ENCODE results near the gene CHD6.

The CHD6 gene

GRCh38 chr20:41392871-41393704 lies 225.1 kb downstream of the CHD6 start:
- no peak for DNase-seq (ENCODE audit: low spot score)

- no peak for DNase-seq (ENCODE audit: low spot score)
Observed at GRCh38 chr20:41392295-41392694, 225.9 kb downstream of the CHD6 start.

- no peak for DNase-seq (ENCODE audit: low spot score)
Observed at GRCh38 chr20:41391587-41392001, 226.6 kb downstream of the CHD6 start.

GRCh38 chr20:41390889-41391288 lies 227.3 kb downstream of the CHD6 start:
- no peak for DNase-seq (ENCODE audit: low spot score)

GRCh38 chr20:41387444-41387851 lies 230.7 kb downstream of the CHD6 start:
- peak; percentile 72 for DNase-seq (ENCODE audit: low spot score)

- DNase-seq (ENCODE audit: low spot score), result no peak
Observed at GRCh38 chr20:41386502-41387427, 231.4 kb downstream of the CHD6 start.

GRCh38 chr20:41382791-41383305 lies 235.3 kb downstream of the CHD6 start:
- no peak for DNase-seq (ENCODE audit: low spot score)

GRCh38 chr20:41380551-41381193 lies 237.5 kb downstream of the CHD6 start:
- DNase-seq (ENCODE audit: low spot score), result no peak

- DNase-seq (ENCODE audit: low spot score), result no peak
Observed at GRCh38 chr20:41379551-41379950, 238.6 kb downstream of the CHD6 start.

GRCh38 chr20:41377275-41377674 lies 240.9 kb downstream of the CHD6 start:
- no peak for DNase-seq (ENCODE audit: low spot score)

GRCh38 chr20:41376349-41376748 lies 241.8 kb downstream of the CHD6 start:
- DNase-seq (ENCODE audit: low spot score), result no peak

- no peak for DNase-seq (ENCODE audit: low spot score)
Observed at GRCh38 chr20:41375846-41376245, 242.3 kb downstream of the CHD6 start.

GRCh38 chr20:41373931-41374920 lies 244.0 kb downstream of the CHD6 start:
- no peak for DNase-seq (ENCODE audit: low spot score)

- DNase-seq (ENCODE audit: low spot score), result no peak
Observed at GRCh38 chr20:41373251-41373783, 244.9 kb downstream of the CHD6 start.

GRCh38 chr20:41371371-41371770 lies 246.8 kb downstream of the CHD6 start:
- no peak for DNase-seq (ENCODE audit: low spot score)

GRCh38 chr20:41370176-41370575 lies 248.0 kb downstream of the CHD6 start:
- DNase-seq (ENCODE audit: low spot score), result no peak

- DNase-seq (ENCODE audit: low spot score), result no peak
Observed at GRCh38 chr20:41369673-41370072, 248.5 kb downstream of the CHD6 start.

GRCh38 chr20:41367956-41368355 lies 250.2 kb downstream of the CHD6 start:
- no peak for DNase-seq (ENCODE audit: low spot score)

GRCh38 chr20:41367393-41367695 lies 250.8 kb downstream of the CHD6 start:
- peak; percentile 47 for DNase-seq (ENCODE audit: low spot score)

- peak; percentile 88 for DNase-seq (ENCODE audit: low spot score)
Observed at GRCh38 chr20:41366546-41367392, 251.4 kb downstream of the CHD6 start, which contains the start of gene EMILIN3. Gene EMILIN3 (minus strand): TSS chr20:41366818. CDS start chr20:41366634, 184 bp downstream.

Measured in iPS-NIHi11 (cell line).